GM12878 (cell line): Measurements from ENCODE around the gene SLC37A3. TPM values are rescaled to one million over a fixed set of nuclear protein-coding genes. Genes with fewer than 3 reads are reported as not detected.

Experiments
- ATAC-seq: fragments of 200-7000 bp; cut with Tn5 transposase; 3 replicates; pipeline ENCODE4 v1.9.1; 2020; ENCODE audit warnings: mild to moderate bottlenecking, moderate library complexity
- BruUV-seq: library from RNA; stranded (reverse); fragments of 400-500 nt; replicated peaks from 2 replicates; lab custom pipeline; 2021; lab: Mats Ljungman, UMichigan
- CTCF ChIA-PET: fragments of 300-600 bp; sonication (Branson Sonifier 250); formaldehyde crosslinking; extraction: SDS; loops from one replicate; lab custom pipeline; 2021; ENCODE audit warnings: inconsistent platforms; lab: Yijun Ruan, JAX
- POLR2A ChIA-PET: fragments of 350-600 bp; formaldehyde crosslinking; extraction: SDS; loops from one replicate; lab custom pipeline; 2021; ENCODE audit warnings: inconsistent platforms; lab: Charles Lee
- RAD21 ChIA-PET: fragments of 300-600 bp; sonication (Branson Sonifier 250); formaldehyde crosslinking; loops from one replicate; lab custom pipeline; 2023; ENCODE audit warnings: antibody characterized with exemption; ENCODE audit not compliant: unreplicated experiment; lab: Charles Lee
- SMC1A ChIA-PET: fragments of 300-600 bp; sonication (Branson Sonifier 250); formaldehyde crosslinking; loops from one replicate; lab custom pipeline; 2023; ENCODE audit not compliant: unreplicated experiment, uncharacterized antibody; lab: Charles Lee
- DNase-seq: peaks from one replicate; pipeline ENCODE4 v3.0.0-alpha.2; 2011; ENCODE audit warnings: low read depth, low spot score
- FAIRE-seq: peaks from 3 replicates; lab custom pipeline; 2011; peaks lifted over from hg19 to GRCh38; lab: Jason Lieb, UNC
- H2AFZ ChIP-seq: 2 replicates; pipeline ENCODE4 v1.6.0; 2011; ENCODE audit warnings: low read depth, low read length, control low read depth; ENCODE audit not compliant: control insufficient read depth
- H3K27ac ChIP-seq: 2 replicates; pipeline ENCODE4 v1.5.1; 2011; ENCODE audit warnings: control low read depth; ENCODE audit not compliant: control insufficient read depth, insufficient read depth
- H3K27me3 ChIP-seq, 2 experiments: replicated peaks in 1 of 2; 2 replicates each; pipeline versions ENCODE4 v1.6.0 to v1.6.1; 2011; ENCODE audit warnings: low read length in 1 of 2; ENCODE audit not compliant: control insufficient read depth in 2 of 2, insufficient read depth in 2 of 2
- H3K36me3 ChIP-seq, 2 experiments: 2 replicates each; pipeline ENCODE4 v1.5.1; 2011; ENCODE audit warnings: low read length in 1 of 2; ENCODE audit not compliant: control insufficient read depth in 2 of 2, insufficient read depth in 2 of 2
- H3K4me1 ChIP-seq: 2 replicates; pipeline ENCODE4 v1.6.1; 2011; ENCODE audit warnings: mild to moderate bottlenecking, low read length, moderate library complexity, mixed read lengths; ENCODE audit not compliant: control insufficient read depth, insufficient read depth
- H3K4me2 ChIP-seq: 2 replicates; pipeline ENCODE4 v1.6.0; 2011; ENCODE audit warnings: control low read depth; ENCODE audit not compliant: control insufficient read depth, insufficient read depth
- H3K4me3 ChIP-seq: fragments of 200-600 bp; sonication (generic); 2 replicates; pipeline ENCODE4 v1.5.1; 2016
- H3K79me2 ChIP-seq: 2 replicates; pipeline ENCODE4 v1.6.0; 2011; ENCODE audit warnings: low read length; ENCODE audit not compliant: control insufficient read depth, insufficient read depth
- H3K9ac ChIP-seq: 2 replicates; pipeline ENCODE4 v1.8.0; 2011; ENCODE audit warnings: low read length, control low read depth, mixed read lengths; ENCODE audit not compliant: control insufficient read depth, insufficient read depth
- H3K9me3 ChIP-seq: replicated peaks from 3 replicates; pipeline ENCODE4 v1.5.1; 2011; ENCODE audit warnings: mild to moderate bottlenecking, low read length; ENCODE audit not compliant: control insufficient read depth, insufficient read depth
- H4K20me1 ChIP-seq: 2 replicates; pipeline ENCODE4 v1.6.0; 2011; ENCODE audit not compliant: control insufficient read depth, insufficient read depth
- NR2C1 ChIP-seq: fragments of 450-650 bp; IDR thresholded peaks from 2 replicates; pipeline ENCODE4 v1.6.1; 2017; ENCODE audit warnings: antibody characterized with exemption, mild to moderate bottlenecking, moderate library complexity
- STAT3 ChIP-seq: IDR thresholded peaks from 2 replicates; pipeline ENCODE4 v1.6.1; 2011; ENCODE audit warnings: low read depth, low read length, improper control_type of control experiment
- ZNF24 ChIP-seq: fragments of 450-650 bp; IDR thresholded peaks from 2 replicates; pipeline ENCODE4 v1.6.1; 2017; ENCODE audit warnings: antibody characterized with exemption, mild to moderate bottlenecking
- WGBS: methylation state at CpG from one replicate; pipeline ENCODE4 v1.1.6; 2016; ENCODE audit warnings: low lambda C conversion rate; ENCODE audit not compliant: insufficient replicate concordance, insufficient coverage; ENCODE audit errors: missing lambda C conversion rate; 5-methylcytosine and 5-hydroxymethylcytosine counted together
- in situ Hi-C: fragments of 300-500 bp; cut with MboI; formaldehyde crosslinking; loops from 9 replicates; pipeline ENCODE4 v1.14.3; 2018; ENCODE audit warnings: mixed read lengths
- intact Hi-C: fragments of 100-400 bp; cut with micrococcal nuclease; formaldehyde crosslinking; loops from one replicate; pipeline ENCODE4 v1.14.2; 2022; ENCODE audit not compliant: unreplicated experiment
- polyA plus RNA-seq, 11 experiments: library from polyadenylated mRNA; depleted of rRNA in 4 of 11; unstranded in 6 of 11; stranded (reverse) in 5 of 11; fragments of >200 nt; fragmentation: Nextera tagmentation in 4 of 11; fragmentation: Illumina TruSeq in 1 of 11; extraction: Ambion mirVana in 4 of 11; extraction: Trizol in 1 of 11; gene quantifications; 1 replicate in 1 of 11; 2 replicates in 10 of 11; pipeline versions ENCODE4 v1.2.1 to v1.2.3, GENCODE V29; 2011 to 2016; ENCODE audit warnings: inconsistent platforms in 2 of 11, missing spikeins in 2 of 11, low read depth in 1 of 11
- total RNA-seq, 4 experiments: library from RNA; depleted of rRNA in 3 of 4; stranded (reverse); fragments of >200 nt in 3 of 4; fragmentation: Illumina TruSeq in 1 of 4; extraction: Trizol in 1 of 4; gene quantifications; 2 replicates each; pipeline versions ENCODE4 v1.2.1 to v1.2.3, GENCODE V29; 2013 to 2021
- TF ChIP-seq, protein P1 (sequence below): fragments of 450-650 bp; IDR thresholded peaks from 2 replicates; pipeline ENCODE4 v1.6.1; 2017; ENCODE audit warnings: mild to moderate bottlenecking
- TF ChIP-seq, protein P2 (sequence below): IDR thresholded peaks from 2 replicates; pipeline ENCODE4 v1.6.1; 2012; ENCODE audit warnings: low read length, inconsistent platforms

Gene SLC37A3
- total and polyA plus RNA-seq, 10 of the 15 experiments (the other 5 are each of a cell fraction or from before 2014, with no cell fraction given): 3.7 to 13.6 (median 11.0) TPM

DNA sequence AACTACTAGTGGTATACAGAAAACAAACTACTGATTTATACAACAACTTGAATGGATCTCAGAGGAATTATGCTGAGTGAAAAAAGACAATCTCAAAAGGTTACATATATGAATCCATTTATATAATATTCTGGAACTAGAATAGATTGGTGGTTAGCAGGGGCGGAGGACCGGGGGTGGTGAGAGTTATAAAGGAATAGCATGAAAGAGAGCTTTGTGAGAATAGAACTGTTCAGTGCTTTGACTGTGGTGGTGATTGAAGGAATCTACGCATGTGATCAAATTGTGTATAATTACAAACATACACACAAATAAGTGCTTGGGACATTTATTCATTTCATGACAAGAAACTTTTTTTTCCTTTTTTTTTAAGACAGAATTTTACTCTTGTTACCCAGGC is 25.2 kb upstream of the SLC37A3 start:
- no peak overlapping the region for H3K27ac ChIP-seq
- RAD21 ChIA-PET: no interaction called here
- no peak for DNase-seq
- no peaks in the 10 kb centered on the region for H3K9me3 ChIP-seq
- no peak overlapping the region for H3K9ac ChIP-seq
- 89% methylated on average over 3 of the region's 3 CpGs for WGBS
- H4K20me1 ChIP-seq: no peaks in the 10 kb centered on the region
- POLR2A ChIA-PET: no interaction called here
- no peak overlapping the region for H3K4me2 ChIP-seq
- H3K27me3 ChIP-seq: no peaks in the 10 kb centered on the region
- no peak for ATAC-seq
- in situ Hi-C loops: no loop called here
- intact Hi-C loops: no loop called here
- SMC1A ChIA-PET: no interaction called here
- no peak for FAIRE-seq
- BruUV-seq: no TSS peak
- CTCF ChIA-PET: no interaction called here
- no peaks in the 10 kb centered on the region for H3K79me2 ChIP-seq
- H3K36me3 ChIP-seq: no peaks in the 10 kb centered on the region
- no peak for TF ChIP-seq NR2C1
- TF ChIP-seq, protein P1, sequence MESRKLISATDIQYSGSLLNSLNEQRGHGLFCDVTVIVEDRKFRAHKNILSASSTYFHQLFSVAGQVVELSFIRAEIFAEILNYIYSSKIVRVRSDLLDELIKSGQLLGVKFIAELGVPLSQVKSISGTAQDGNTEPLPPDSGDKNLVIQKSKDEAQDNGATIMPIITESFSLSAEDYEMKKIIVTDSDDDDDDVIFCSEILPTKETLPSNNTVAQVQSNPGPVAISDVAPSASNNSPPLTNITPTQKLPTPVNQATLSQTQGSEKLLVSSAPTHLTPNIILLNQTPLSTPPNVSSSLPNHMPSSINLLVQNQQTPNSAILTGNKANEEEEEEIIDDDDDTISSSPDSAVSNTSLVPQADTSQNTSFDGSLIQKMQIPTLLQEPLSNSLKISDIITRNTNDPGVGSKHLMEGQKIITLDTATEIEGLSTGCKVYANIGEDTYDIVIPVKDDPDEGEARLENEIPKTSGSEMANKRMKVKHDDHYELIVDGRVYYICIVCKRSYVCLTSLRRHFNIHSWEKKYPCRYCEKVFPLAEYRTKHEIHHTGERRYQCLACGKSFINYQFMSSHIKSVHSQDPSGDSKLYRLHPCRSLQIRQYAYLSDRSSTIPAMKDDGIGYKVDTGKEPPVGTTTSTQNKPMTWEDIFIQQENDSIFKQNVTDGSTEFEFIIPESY: no peak
- no peak for TF ChIP-seq ZNF24
- TF ChIP-seq, protein P2, sequence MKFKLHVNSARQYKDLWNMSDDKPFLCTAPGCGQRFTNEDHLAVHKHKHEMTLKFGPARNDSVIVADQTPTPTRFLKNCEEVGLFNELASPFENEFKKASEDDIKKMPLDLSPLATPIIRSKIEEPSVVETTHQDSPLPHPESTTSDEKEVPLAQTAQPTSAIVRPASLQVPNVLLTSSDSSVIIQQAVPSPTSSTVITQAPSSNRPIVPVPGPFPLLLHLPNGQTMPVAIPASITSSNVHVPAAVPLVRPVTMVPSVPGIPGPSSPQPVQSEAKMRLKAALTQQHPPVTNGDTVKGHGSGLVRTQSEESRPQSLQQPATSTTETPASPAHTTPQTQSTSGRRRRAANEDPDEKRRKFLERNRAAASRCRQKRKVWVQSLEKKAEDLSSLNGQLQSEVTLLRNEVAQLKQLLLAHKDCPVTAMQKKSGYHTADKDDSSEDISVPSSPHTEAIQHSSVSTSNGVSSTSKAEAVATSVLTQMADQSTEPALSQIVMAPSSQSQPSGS: no peak
- no peak for TF ChIP-seq STAT3
- H2AFZ ChIP-seq: no peak overlapping the region
- H3K4me1 ChIP-seq: no peaks in the 10 kb centered on the region
- no peak overlapping the region for H3K4me3 ChIP-seq
